CD4-positive, alpha-beta memory T cell (primary cell): ENCODE measurements around the gene PID1. TPM values are rescaled to one million over a fixed set of nuclear protein-coding genes. Genes with fewer than 3 reads are reported as not detected.

ENCODE experiments used
- CTCF ChIA-PET: fragments of 350-600 bp; sonication (Branson Sonifier 250); formaldehyde crosslinking; loops from one replicate; lab custom pipeline; 2021; ENCODE audit warnings: inconsistent platforms; ENCODE audit not compliant: partially characterized antibody; lab: Charles Lee
- POLR2A ChIA-PET: fragments of 350-600 bp; sonication (Branson Sonifier 250); formaldehyde crosslinking; loops from one replicate; lab custom pipeline; 2021; ENCODE audit not compliant: partially characterized antibody; lab: Charles Lee
- DNase-seq, 5 donors: peaks; one replicate each; pipeline versions ENCODE4 v3.0.0 to v3.0.0-alpha.2; 2020 to 2022; ENCODE audit warnings: mixed read lengths in 1 of 5
- H3K27ac ChIP-seq: one replicate; pipeline ENCODE4 v1.7.0; 2013; ENCODE audit warnings: low read depth, low read length
- H3K27me3 ChIP-seq: 2 replicates; pipeline ENCODE4 v1.7.0; 2013; ENCODE audit warnings: mild to moderate bottlenecking, low read length, moderate library complexity; ENCODE audit not compliant: insufficient read depth
- H3K36me3 ChIP-seq: 2 replicates; pipeline ENCODE4 v1.7.0; 2013; ENCODE audit warnings: mild to moderate bottlenecking, low read length, moderate library complexity; ENCODE audit not compliant: insufficient read depth
- H3K4me1 ChIP-seq: 2 replicates; pipeline ENCODE4 v1.7.0; 2013; ENCODE audit warnings: mild to moderate bottlenecking, low read length, moderate library complexity; ENCODE audit not compliant: insufficient read depth
- H3K4me3 ChIP-seq, 2 donors: one replicate each; pipeline ENCODE4 v1.7.0; 2013; ENCODE audit warnings: low read length in 2 of 2, mild to moderate bottlenecking in 1 of 2
- H3K9me3 ChIP-seq, 2 donors: one replicate each; pipeline ENCODE4 v1.7.0; 2013; ENCODE audit warnings: low read length in 2 of 2, control low read depth in 1 of 2; ENCODE audit not compliant: control insufficient read depth in 1 of 2
- H3K27ac Mint-ChIP-seq, 7 donors: one replicate each; pipeline ENCODE4 v1.8.0; 2020 to 2021; ENCODE audit warnings: mixed read lengths in 7 of 7, mild to moderate bottlenecking in 6 of 7, inconsistent platforms in 3 of 7, moderate library complexity in 3 of 7
- H3K27me3 Mint-ChIP-seq, 2 donors: one replicate each; pipeline ENCODE4 v1.8.0; 2020 to 2021; ENCODE audit warnings: mixed read lengths in 2 of 2
- H3K36me3 Mint-ChIP-seq, 2 donors: one replicate each; pipeline ENCODE4 v1.8.0; 2020 to 2021; ENCODE audit warnings: mixed read lengths in 2 of 2, inconsistent platforms in 1 of 2, mild to moderate bottlenecking in 1 of 2
- H3K4me1 Mint-ChIP-seq, 4 donors: one replicate each; pipeline ENCODE4 v1.8.0; 2020 to 2021; ENCODE audit warnings: mixed read lengths in 4 of 4, mild to moderate bottlenecking in 1 of 4
- H3K4me3 Mint-ChIP-seq, 8 donors: one replicate each; pipeline ENCODE4 v1.8.0; 2020 to 2021; ENCODE audit warnings: mixed read lengths in 8 of 8, mild to moderate bottlenecking in 7 of 8, moderate library complexity in 6 of 8, inconsistent platforms in 3 of 8
- H3K9me3 Mint-ChIP-seq, 8 donors: one replicate each; pipeline ENCODE4 v1.8.0; 2020 to 2021; ENCODE audit warnings: mixed read lengths in 8 of 8, mild to moderate bottlenecking in 5 of 8, inconsistent platforms in 3 of 8, moderate library complexity in 1 of 8
- intact Hi-C: fragments of 100-400 bp; cut with micrococcal nuclease; formaldehyde crosslinking; loops from one replicate; pipeline ENCODE4 v1.15.1; 2023
- polyA plus RNA-seq, 2 donors: library from polyadenylated mRNA; unstranded; fragments of 300-500 nt; fragmentation: Illumina TruSeq; gene quantifications; one replicate each; pipeline ENCODE4 v1.2.3, GENCODE V29; 2021
- total RNA-seq, 2 experiments: library from RNA; stranded (reverse); gene quantifications; one replicate each; pipeline ENCODE4 v1.2.3, GENCODE V29; 2021

The PID1 gene
- total and polyA plus RNA-seq, 4 experiments from 2014 or later, result 0.47 to 0.55 TPM; not detected in 2

DNA sequence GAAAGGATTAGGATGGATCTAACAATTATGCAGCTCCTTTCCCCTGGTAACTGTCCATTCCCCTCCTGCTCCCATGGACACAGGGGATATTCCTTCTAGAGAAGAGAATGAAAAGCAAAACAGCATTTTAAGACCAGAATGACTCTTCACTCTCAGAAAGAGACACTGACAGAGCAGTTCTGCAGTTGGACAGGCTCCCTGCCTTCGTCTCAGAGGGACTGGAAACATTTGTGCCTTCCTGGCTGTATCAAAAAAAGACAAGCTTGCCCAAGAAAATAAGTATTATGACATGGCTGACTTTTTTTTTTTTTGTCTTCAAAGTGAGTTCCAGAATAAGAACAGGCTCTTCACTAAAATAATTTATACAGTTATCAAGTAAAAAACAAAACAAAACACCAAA lies 9.5 kb downstream of the PID1 start:
- H3K27me3 Mint-ChIP-seq, result no peaks in the 10 kb centered on the region
- no peaks in the 10 kb centered on the region for H3K4me1 Mint-ChIP-seq
- no peak overlapping the region for H3K27ac ChIP-seq
- no peaks in the 10 kb centered on the region for H3K9me3 ChIP-seq
- peaks cover 2 to 17% (median 10%) of the 10 kb centered on the region in 8 donors for H3K9me3 Mint-ChIP-seq
- POLR2A ChIA-PET, result no interaction called here
- no peak overlapping the region for H3K4me3 ChIP-seq
- H3K4me1 ChIP-seq, result no peaks in the 10 kb centered on the region
- intact Hi-C loops, result loop anchor here (5.0 kb wide), 1 partner anchor 309 kb away; no protein-coding TSS in a partner anchor
- H3K36me3 ChIP-seq, result no peaks in the 10 kb centered on the region
- H3K4me3 Mint-ChIP-seq, result no peak overlapping the region
- H3K36me3 Mint-ChIP-seq, result no peaks in the 10 kb centered on the region
- no peaks in the 10 kb centered on the region for H3K27me3 ChIP-seq
- CTCF ChIA-PET, result no interaction called here
- DNase-seq, result no peak
- peak overlapping the region in 1 of 7 donors; percentile 6 for H3K27ac Mint-ChIP-seq

DNA sequence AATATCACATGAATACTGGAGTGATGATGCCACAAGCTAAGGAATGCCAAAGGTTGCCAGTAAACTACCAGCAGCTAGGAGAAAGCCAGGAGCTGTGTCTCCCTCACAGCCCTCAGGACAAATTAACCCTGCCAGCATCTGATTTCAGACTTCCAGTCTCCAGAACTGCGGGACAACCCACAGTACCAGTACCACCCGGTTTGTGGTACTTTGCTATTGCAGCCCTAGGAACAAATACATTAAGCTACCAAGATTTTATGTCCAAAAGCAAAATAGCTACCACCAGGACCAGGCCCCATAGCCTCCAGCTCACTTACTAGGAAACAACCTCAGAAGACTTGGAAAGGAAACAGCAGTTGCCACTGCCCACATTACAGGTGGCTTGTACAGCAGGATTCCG lies 10.0 kb downstream of the PID1 start:
- Histone ChIP-seq H3K9me3 (no peaks in the 10 kb centered on the region), H3K36me3 (no peaks in the 10 kb centered on the region), H3K4me1 (no peaks in the 10 kb centered on the region), H3K27ac (no peak overlapping the region), H3K4me3 (no peak overlapping the region), H3K27me3 (no peaks in the 10 kb centered on the region)
- no peaks in the 10 kb centered on the region for H3K27me3 Mint-ChIP-seq
- POLR2A ChIA-PET, result no interaction called here
- no peaks in the 10 kb centered on the region for H3K4me1 Mint-ChIP-seq
- intact Hi-C loops, result loop anchor here (5.0 kb wide), 1 partner anchor 309 kb away; no protein-coding TSS in a partner anchor
- no peak overlapping the region for H3K4me3 Mint-ChIP-seq
- no peaks in the 10 kb centered on the region for H3K36me3 Mint-ChIP-seq
- no peak overlapping the region for H3K27ac Mint-ChIP-seq
- H3K9me3 Mint-ChIP-seq, result peaks cover 2 to 17% (median 10%) of the 10 kb centered on the region in 8 donors
- no peak for DNase-seq
- CTCF ChIA-PET, result no interaction called here

DNA sequence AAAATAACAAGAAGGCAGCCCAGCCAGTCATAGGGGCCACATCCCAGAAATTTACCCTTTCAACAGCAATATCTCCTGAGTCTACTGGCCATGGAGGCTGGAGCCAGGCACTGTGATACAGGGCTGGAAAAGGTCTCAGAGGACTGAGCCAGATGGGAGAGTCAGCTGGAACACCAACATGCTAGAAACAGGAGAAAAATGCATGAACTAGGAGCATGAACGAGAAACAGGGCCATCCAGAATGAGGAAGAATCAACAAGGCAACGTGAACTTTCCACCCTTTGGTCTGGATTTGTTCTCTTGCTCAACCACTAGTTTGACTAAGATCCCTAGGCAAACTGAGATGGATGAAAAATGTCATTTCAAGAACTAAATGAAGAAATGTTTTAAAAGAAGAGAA lies 13.1 kb downstream of the PID1 start:
- Mint-ChIP-seq H3K27me3 (no peaks in the 10 kb centered on the region), H3K4me3 (no peak overlapping the region), H3K27ac (no peak overlapping the region), H3K4me1 (no peaks in the 10 kb centered on the region), H3K36me3 (no peaks in the 10 kb centered on the region), H3K9me3 (peaks cover 2 to 17% (median 10%) of the 10 kb centered on the region in 8 donors)
- intact Hi-C loops, result no loop called here
- no peaks in the 10 kb centered on the region for H3K36me3 ChIP-seq
- H3K4me3 ChIP-seq, result no peak overlapping the region
- no peak overlapping the region for H3K27ac ChIP-seq
- no peaks in the 10 kb centered on the region for H3K27me3 ChIP-seq
- H3K4me1 ChIP-seq, result no peaks in the 10 kb centered on the region
- no peak for DNase-seq
- POLR2A ChIA-PET, result no interaction called here
- CTCF ChIA-PET, result no interaction called here
- no peaks in the 10 kb centered on the region for H3K9me3 ChIP-seq

DNA sequence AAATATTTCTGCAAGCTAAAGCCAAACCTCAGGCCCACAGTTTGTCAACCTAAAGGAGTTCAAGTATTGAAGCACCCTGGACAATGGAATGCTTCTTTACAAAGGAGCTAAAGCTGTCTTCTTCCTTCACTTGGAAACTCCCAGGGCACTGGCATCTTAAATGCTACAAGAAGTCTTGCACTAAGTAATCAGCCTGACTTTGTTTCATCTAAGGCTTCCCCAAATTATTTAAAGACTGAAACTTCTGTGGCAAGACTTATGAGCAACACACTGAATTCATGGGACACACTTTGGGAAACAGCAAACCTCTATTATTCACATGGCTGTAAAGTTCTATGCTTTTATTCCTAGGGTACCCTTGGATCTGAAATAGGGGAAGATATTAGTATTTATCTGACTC lies 14.7 kb downstream of the PID1 start:
- no peaks in the 10 kb centered on the region for H3K27me3 ChIP-seq
- ChIA-PET POLR2A (no interaction called here), CTCF (no interaction called here)
- no peaks in the 10 kb centered on the region for H3K4me1 Mint-ChIP-seq
- H3K9me3 ChIP-seq, result no peaks in the 10 kb centered on the region
- H3K27me3 Mint-ChIP-seq, result no peaks in the 10 kb centered on the region
- H3K9me3 Mint-ChIP-seq, result peaks cover 2 to 13% (median 9%) of the 10 kb centered on the region in 8 donors
- intact Hi-C loops, result no loop called here
- no peak overlapping the region for H3K27ac Mint-ChIP-seq
- no peak overlapping the region for H3K4me3 ChIP-seq
- DNase-seq, result no peak
- H3K36me3 Mint-ChIP-seq, result no peaks in the 10 kb centered on the region
- H3K36me3 ChIP-seq, result no peaks in the 10 kb centered on the region
- no peak overlapping the region for H3K27ac ChIP-seq
- H3K4me3 Mint-ChIP-seq, result no peak overlapping the region
- H3K4me1 ChIP-seq, result no peaks in the 10 kb centered on the region

DNA sequence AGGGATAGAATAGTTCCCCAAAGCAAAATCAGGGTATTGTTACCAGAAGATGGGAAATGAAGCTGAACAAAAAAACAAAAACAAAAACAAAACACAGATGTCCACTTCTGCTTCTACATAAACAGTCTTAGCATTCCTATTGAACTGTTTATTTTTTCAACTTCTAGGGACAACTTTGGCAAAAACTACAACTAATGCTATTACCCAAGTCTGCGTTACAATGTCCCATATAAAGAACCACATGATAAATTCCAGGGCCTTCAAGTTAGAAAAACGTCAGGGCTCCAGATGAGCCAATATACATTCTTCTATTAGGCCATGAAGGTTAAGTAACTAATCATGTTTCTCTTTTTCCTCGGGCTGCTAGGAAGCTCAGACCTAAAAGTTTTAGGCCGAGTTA lies 16.9 kb downstream of the PID1 start:
- ChIA-PET CTCF (no interaction called here), POLR2A (no interaction called here)
- Histone ChIP-seq H3K27ac (no peak overlapping the region), H3K36me3 (no peaks in the 10 kb centered on the region), H3K27me3 (no peaks in the 10 kb centered on the region), H3K9me3 (no peaks in the 10 kb centered on the region), H3K4me3 (no peak overlapping the region), H3K4me1 (no peaks in the 10 kb centered on the region)
- intact Hi-C loops, result no loop called here
- Mint-ChIP-seq H3K4me3 (no peak overlapping the region), H3K36me3 (no peaks in the 10 kb centered on the region), H3K9me3 (peaks cover 0 to 5% (median under 1%) of the 10 kb centered on the region in 8 donors), H3K27ac (no peak overlapping the region), H3K4me1 (no peaks in the 10 kb centered on the region), H3K27me3 (no peaks in the 10 kb centered on the region)
- DNase-seq, result no peak

DNA sequence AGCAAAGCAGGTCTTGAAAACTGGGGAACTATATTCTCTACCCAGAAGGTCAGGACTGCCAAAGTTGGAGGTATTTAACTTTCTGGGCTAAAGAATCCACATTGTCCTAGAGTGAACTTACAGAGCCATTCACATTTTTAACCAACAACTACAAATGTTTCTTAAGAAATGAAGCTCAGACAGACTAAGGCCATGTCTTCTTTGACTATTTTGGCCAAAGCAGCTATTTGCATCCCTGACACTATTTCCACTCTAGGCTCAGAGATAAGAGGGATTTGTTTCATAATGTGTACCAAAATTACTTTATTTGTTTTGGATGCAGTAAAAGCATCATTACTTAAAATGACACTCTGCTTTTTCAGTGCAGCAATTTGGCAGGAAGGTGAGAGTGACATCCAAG lies 18.1 kb downstream of the PID1 start:
- Mint-ChIP-seq H3K27ac (no peak overlapping the region), H3K27me3 (no peaks in the 10 kb centered on the region), H3K36me3 (no peaks in the 10 kb centered on the region), H3K4me3 (no peak overlapping the region), H3K4me1 (no peaks in the 10 kb centered on the region), H3K9me3 (peaks cover 0 to 4% (median 0%) of the 10 kb centered on the region in 8 donors)
- Histone ChIP-seq H3K27me3 (no peaks in the 10 kb centered on the region), H3K27ac (no peak overlapping the region), H3K36me3 (no peaks in the 10 kb centered on the region), H3K4me1 (no peaks in the 10 kb centered on the region), H3K4me3 (no peak overlapping the region), H3K9me3 (no peaks in the 10 kb centered on the region)
- ChIA-PET POLR2A (no interaction called here), CTCF (no interaction called here)
- intact Hi-C loops, result no loop called here
- DNase-seq, result no peak

DNA sequence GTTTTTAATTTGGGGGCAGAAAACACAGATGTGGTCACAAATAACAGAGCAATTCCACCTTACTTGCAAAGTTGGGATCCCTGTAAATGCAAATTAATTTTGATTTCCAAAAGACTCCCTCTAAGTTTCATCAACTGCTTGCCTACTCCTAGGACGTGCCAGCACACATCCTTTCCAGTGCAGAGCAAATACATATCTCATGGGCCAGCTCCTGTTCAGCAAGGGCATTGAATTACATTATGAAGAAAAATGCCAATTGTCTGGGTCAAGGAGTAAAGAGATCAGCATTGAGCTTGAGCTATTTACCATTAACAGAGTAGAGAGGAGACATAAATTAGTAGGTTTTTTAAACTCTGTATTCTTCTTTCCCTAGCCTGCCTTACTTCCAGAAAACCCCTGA lies 18.8 kb downstream of the PID1 start:
- no peak for DNase-seq
- peaks cover 0 to 4% (median 0%) of the 10 kb centered on the region in 8 donors for H3K9me3 Mint-ChIP-seq
- POLR2A ChIA-PET, result no interaction called here
- Histone ChIP-seq H3K27ac (no peak overlapping the region), H3K36me3 (no peaks in the 10 kb centered on the region), H3K9me3 (no peaks in the 10 kb centered on the region), H3K27me3 (no peaks in the 10 kb centered on the region), H3K4me3 (no peak overlapping the region), H3K4me1 (no peaks in the 10 kb centered on the region)
- H3K36me3 Mint-ChIP-seq, result no peaks in the 10 kb centered on the region
- no peaks in the 10 kb centered on the region for H3K4me1 Mint-ChIP-seq
- intact Hi-C loops, result no loop called here
- H3K4me3 Mint-ChIP-seq, result no peak overlapping the region
- CTCF ChIA-PET, result no interaction called here
- H3K27me3 Mint-ChIP-seq, result no peaks in the 10 kb centered on the region
- H3K27ac Mint-ChIP-seq, result no peak overlapping the region

DNA sequence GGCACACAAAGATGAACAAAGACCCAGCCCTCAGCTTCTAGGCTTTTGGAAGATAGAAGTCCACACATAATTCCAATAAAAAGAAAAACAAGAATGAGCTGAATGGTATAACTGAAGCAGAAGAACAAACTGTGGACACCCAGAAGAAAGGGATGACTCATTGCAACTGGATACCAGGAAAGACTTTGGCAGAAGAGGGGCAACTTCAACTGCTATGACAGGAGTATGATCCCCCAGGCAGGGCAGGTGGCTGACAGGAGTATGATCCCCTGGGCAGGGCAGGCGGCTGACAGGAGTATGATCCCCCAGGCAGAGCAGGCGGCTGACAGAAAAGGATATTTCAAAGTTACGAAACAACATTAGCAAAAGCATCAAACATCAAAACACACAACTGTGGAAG lies 21.6 kb downstream of the PID1 start:
- Histone ChIP-seq H3K27ac (no peak overlapping the region), H3K9me3 (no peaks in the 10 kb centered on the region), H3K27me3 (no peaks in the 10 kb centered on the region), H3K36me3 (no peaks in the 10 kb centered on the region), H3K4me1 (no peaks in the 10 kb centered on the region), H3K4me3 (no peak overlapping the region)
- ChIA-PET POLR2A (no interaction called here), CTCF (no interaction called here)
- Mint-ChIP-seq H3K36me3 (no peaks in the 10 kb centered on the region), H3K9me3 (peaks cover 0 to 5% (median 0%) of the 10 kb centered on the region in 8 donors), H3K4me3 (no peak overlapping the region), H3K27me3 (no peaks in the 10 kb centered on the region), H3K4me1 (no peaks in the 10 kb centered on the region), H3K27ac (no peak overlapping the region)
- intact Hi-C loops, result no loop called here
- peak in 1 of 5 donors; percentile 30 for DNase-seq
